SK-N-SH treated with all-trans-retinoic acid at 6 μM for 48 hours (cell line): ENCODE measurements around the gene MT1B.

Experiments
- ARNTL ChIP-seq: fragments of 450-650 bp; formaldehyde crosslinking; IDR thresholded peaks from 2 replicates; pipeline ENCODE4 v1.5.0; 2020; ENCODE audit warnings: low read depth, mild to moderate bottlenecking, moderate library complexity, borderline replicate concordance
- PPARA ChIP-seq: fragments of 250-450 bp; sonication (Bioruptor Pico); IDR thresholded peaks from 2 replicates; pipeline ENCODE4 v1.5.0; 2020; ENCODE audit warnings: mild to moderate bottlenecking, borderline replicate concordance
- RARB ChIP-seq: fragments of 250-450 bp; sonication (Bioruptor Pico); IDR thresholded peaks from 2 replicates; pipeline ENCODE4 v1.8.0; 2021; ENCODE audit warnings: mild to moderate bottlenecking, moderate library complexity
- ZC3H10 ChIP-seq: fragments of 250-450 bp; sonication (Bioruptor Pico); IDR thresholded peaks from 2 replicates; pipeline ENCODE4 v1.5.1; 2021; ENCODE audit warnings: mild to moderate bottlenecking, moderate library complexity
- ZFP30 ChIP-seq: fragments of 450-650 bp; formaldehyde crosslinking; IDR thresholded peaks from 2 replicates; pipeline ENCODE4 v1.5.0; 2022; ENCODE audit warnings: mild to moderate bottlenecking, moderate library complexity
- TF ChIP-seq, protein P1 (sequence below): fragments of 250-450 bp; sonication (Bioruptor Pico); IDR thresholded peaks from 2 replicates; pipeline ENCODE4 v1.5.1; 2020; ENCODE audit warnings: low read depth, mild to moderate bottlenecking, moderate library complexity
- TF ChIP-seq, protein P2 (sequence below): fragments of 250-450 bp; sonication (Bioruptor Pico); IDR thresholded peaks from 2 replicates; pipeline ENCODE4 v1.5.1; 2021; ENCODE audit warnings: mild to moderate bottlenecking, moderate library complexity

- TF ChIP-seq, protein P1, sequence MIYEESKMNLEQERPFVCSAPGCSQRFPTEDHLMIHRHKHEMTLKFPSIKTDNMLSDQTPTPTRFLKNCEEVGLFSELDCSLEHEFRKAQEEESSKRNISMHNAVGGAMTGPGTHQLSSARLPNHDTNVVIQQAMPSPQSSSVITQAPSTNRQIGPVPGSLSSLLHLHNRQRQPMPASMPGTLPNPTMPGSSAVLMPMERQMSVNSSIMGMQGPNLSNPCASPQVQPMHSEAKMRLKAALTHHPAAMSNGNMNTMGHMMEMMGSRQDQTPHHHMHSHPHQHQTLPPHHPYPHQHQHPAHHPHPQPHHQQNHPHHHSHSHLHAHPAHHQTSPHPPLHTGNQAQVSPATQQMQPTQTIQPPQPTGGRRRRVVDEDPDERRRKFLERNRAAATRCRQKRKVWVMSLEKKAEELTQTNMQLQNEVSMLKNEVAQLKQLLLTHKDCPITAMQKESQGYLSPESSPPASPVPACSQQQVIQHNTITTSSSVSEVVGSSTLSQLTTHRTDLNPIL, result no peak
- TF ChIP-seq PPARA (CRISPR knock-in tag) (no peak), RARB (no peak), ZC3H10 (no peak), ZFP30 (CRISPR knock-in tag) (no peak), ARNTL (CRISPR knock-in tag) (no peak)
- TF ChIP-seq, protein P2, sequence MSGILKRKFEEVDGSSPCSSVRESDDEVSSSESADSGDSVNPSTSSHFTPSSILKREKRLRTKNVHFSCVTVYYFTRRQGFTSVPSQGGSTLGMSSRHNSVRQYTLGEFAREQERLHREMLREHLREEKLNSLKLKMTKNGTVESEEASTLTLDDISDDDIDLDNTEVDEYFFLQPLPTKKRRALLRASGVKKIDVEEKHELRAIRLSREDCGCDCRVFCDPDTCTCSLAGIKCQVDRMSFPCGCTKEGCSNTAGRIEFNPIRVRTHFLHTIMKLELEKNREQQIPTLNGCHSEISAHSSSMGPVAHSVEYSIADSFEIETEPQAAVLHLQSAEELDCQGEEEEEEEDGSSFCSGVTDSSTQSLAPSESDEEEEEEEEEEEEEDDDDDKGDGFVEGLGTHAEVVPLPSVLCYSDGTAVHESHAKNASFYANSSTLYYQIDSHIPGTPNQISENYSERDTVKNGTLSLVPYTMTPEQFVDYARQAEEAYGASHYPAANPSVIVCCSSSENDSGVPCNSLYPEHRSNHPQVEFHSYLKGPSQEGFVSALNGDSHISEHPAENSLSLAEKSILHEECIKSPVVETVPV (CRISPR knock-in tag), result no peak
Observed at GRCh38 chr16:56610017-56610608, 41.6 kb upstream of the MT1B start.
